ENCODE measurements around the gene UNC45A.
A peak's percentile ranks its signal among the peaks of the same experiment; 100 is the strongest.
"Not testable (repeated sequence)": the region's sequence is repeated elsewhere in the genome, so short reads cannot be mapped to it uniquely, and the experiment has no call there.

Gene UNC45A

GRCh38 chr15:90915808-90916440, 19.2 kb upstream of the UNC45A start:
- DNase-seq (ENCODE audit: low read depth in 2 of 3, low spot score in 2 of 3), result no peak

- no peak for DNase-seq (ENCODE audit: low read depth in 2 of 3, low spot score in 2 of 3)
Measured at GRCh38 chr15:90916461-90916860, 18.6 kb upstream of the UNC45A start.

- no peak for DNase-seq (ENCODE audit: low read depth in 2 of 3, low spot score in 2 of 3)
Measured at GRCh38 chr15:90917569-90917968, 17.5 kb upstream of the UNC45A start.

DNA sequence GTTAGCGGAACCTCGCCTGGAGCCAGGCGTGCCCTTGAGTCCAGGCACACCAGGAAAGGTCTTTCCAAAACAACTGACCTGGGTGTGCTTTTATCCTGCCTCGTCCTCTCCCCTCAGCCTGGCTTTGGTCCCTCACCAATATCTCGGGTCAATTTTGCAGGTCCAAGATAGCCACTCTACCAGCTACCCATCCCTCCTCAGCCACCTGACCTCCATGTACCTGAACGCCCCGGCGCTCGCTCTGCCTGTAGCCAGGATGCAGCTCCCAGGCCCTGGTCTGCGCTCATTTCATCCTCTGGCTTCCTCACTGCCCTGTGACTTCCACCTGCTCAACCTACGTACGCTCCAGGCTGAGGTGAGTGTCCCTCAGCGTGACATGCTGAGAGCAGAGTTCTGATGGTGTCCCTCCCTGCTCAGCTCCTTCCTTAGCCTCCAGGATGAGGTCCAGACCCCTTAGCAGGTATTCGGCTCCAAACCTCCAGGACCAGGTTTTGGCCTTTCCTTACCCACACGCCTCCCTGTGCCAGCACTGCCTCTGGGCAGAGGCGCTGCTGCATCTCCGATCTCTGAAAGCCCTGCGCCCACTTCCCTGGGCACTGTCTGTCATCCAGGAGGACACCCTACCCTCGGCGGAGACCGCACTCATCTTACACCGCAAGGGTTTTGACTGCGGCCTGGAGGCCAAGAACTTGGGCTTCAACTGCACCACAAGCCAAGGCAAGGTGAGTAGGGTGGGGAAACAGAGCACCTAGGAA, 16.9 kb upstream of the UNC45A start:
- DNase-seq (ENCODE audit: low read depth in 2 of 3, low spot score in 2 of 3), result no peak

DNA sequence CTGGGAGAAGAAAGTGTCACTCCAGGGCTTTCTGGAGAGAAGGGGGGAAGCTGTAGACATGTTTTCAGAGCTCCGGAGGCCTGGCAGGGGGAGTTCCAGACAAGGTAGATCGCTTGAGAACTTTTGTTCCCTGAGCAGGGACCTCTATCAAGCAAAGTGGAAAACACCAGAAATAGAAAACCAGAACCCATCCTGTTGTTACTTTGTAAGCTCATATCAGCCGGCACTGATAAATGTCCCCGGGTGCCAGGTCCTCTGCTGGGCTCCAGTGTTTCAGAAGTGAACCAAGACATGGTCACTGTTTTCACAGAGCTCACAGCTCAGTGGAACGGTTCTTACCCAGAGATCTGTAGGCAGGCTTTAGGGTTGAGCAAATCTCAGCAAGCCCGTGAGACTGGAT, 16.2 kb upstream of the UNC45A start:
- DNase-seq (ENCODE audit: low read depth in 2 of 3, low spot score in 2 of 3), result no peak

- DNase-seq (ENCODE audit: low read depth in 2 of 3, low spot score in 2 of 3), result no peak
Measured at GRCh38 chr15:90921887-90922286, 13.2 kb upstream of the UNC45A start.

- DNase-seq (ENCODE audit: low read depth in 2 of 3, low spot score in 2 of 3), result not testable (repeated sequence)
Measured at GRCh38 chr15:90922712-90923322, 12.3 kb upstream of the UNC45A start.

DNA sequence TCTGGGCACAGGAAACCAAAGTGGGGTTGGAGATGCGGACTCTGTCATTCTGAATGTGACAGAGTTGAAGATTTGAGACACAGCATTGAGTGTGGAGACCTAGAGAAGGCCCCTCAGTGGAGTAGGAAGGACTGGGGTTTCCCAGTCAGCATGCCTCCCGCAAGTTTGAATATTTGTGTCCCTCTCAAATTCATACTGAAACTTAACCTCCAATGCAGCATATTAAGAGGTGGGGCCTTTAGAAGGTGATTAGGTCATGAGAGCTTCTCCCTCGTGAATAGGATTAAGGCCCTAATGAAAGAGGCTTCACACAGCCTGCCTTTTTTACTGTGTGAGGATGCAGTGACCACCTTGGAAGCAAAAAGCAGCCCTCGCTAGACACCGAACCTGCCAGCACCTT, 10.7 kb upstream of the UNC45A start:
- DNase-seq (ENCODE audit: low read depth in 2 of 3, low spot score in 2 of 3), result no peak

- not testable (repeated sequence) for DNase-seq (ENCODE audit: low read depth in 2 of 3, low spot score in 2 of 3)
Measured at GRCh38 chr15:90926766-90927165, 8.3 kb upstream of the UNC45A start.

DNA sequence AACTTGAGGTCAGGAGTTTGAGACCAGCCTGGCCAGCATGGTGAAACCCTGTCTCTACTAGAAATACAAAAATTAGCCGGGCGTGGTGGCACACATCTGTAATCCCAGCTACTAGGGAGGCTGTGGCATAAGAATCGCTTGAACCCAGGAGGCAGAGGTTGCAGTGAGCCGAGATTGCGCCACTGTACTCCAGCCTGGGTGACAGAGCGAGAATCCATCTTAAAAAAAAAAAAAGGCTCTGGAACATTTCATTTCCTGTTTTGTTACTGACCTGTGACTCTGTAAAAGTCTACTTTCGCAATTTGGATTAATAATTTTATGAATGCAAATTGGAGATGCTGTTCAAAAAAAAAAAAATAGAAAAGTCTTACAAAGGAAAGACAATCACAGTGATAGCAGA, 7.0 kb upstream of the UNC45A start:
- not testable (repeated sequence) for DNase-seq (ENCODE audit: low read depth in 2 of 3, low spot score in 2 of 3)

DNA sequence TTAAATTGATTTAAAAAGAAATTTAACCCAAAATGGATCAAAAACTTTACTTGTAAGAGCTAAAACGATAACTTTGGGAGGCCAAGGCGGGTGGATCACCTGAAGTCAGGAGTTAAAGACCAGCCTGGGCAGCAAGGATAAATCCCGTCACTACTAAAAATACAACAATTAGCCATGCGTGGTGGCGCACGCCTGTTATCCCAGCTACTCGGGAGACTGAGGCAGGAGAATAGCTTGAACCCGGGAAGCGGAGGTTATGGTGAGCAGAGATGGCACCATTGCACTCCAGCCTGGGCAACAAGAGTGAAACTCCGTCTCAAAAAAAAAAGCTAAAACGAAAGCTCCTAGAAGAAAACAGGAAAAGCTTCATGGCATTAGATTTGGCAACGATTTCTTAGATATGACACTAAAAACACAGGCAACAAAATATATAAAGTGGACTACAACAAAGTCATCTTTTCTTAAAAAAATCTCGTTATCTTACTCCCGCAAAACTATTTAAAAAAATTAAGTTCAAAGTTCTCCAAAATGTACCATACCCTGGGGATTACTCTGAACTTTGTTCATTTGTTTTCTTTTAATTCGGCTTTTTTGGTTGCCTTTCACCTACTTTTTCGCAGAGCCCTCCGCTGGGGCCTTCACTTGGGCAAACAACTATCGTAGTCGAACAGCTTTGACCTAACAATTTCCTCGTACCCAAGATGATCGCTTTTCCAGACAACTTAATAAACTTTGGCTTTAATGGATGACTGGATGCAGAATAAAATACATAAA, 5.7 kb upstream of the UNC45A start:
- no peak for DNase-seq (ENCODE audit: low read depth in 2 of 3, low spot score in 2 of 3)

GRCh38 chr15:90930861-90931574, 4.1 kb upstream of the UNC45A start:
- DNase-seq (ENCODE audit: low read depth in 2 of 3, low spot score in 2 of 3), result no peak

GRCh38 chr15:90931575-90931827, 3.6 kb upstream of the UNC45A start:
- DNase-seq (ENCODE audit: low read depth in 2 of 3, low spot score in 2 of 3), result no peak

GRCh38 chr15:90931828-90932659, 3.0 kb upstream of the UNC45A start, which contains the start of gene HDDC3:
TSS of gene HDDC3 (minus strand) at chr15:90932549. CDS start at chr15:90932540, 9 bp downstream.
- DNase-seq (ENCODE audit: low read depth in 2 of 3, low spot score in 2 of 3), result peak; percentile 73 to 95 (median 90)

DNA sequence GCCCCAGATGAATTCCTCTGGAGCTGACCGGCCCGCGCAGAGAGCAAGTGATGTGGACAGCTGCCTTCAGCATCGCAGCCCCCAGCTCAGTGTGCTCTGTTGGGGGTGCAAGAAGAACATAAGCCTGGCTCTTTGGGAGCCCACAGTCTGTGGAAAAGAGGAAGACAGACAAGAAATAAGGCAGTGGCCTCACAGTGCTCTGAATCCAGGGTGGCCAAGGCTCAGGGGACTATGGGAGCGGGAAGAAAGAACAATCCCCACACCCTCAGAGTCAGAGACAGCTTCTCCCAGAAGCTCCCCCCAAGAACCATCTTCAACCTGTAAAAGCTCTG, 2.5 kb upstream of the UNC45A start:
- no peak for DNase-seq (ENCODE audit: low read depth in 2 of 3, low spot score in 2 of 3)

DNA sequence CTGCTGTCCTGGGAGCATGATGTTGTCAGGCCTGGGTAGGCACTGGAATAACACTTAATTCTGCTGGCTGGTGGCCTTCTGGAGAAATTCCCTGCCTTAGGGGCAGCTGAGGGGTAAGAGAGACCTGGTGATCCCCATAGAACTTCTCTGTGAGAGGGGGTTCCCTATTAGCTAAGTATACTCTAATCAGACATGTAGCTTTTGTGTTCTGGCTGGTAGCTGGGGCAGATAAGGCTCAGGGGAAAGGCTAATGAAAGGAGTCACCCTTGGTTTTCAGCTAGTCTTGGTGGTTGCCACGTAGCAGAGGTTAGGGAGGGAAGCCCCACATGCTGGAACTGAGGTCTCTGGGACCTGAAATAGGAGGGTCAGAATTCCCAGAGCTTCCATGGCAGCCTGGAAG, 1.8 kb upstream of the UNC45A start:
- DNase-seq (ENCODE audit: low read depth in 2 of 3, low spot score in 2 of 3), result no peak

DNA sequence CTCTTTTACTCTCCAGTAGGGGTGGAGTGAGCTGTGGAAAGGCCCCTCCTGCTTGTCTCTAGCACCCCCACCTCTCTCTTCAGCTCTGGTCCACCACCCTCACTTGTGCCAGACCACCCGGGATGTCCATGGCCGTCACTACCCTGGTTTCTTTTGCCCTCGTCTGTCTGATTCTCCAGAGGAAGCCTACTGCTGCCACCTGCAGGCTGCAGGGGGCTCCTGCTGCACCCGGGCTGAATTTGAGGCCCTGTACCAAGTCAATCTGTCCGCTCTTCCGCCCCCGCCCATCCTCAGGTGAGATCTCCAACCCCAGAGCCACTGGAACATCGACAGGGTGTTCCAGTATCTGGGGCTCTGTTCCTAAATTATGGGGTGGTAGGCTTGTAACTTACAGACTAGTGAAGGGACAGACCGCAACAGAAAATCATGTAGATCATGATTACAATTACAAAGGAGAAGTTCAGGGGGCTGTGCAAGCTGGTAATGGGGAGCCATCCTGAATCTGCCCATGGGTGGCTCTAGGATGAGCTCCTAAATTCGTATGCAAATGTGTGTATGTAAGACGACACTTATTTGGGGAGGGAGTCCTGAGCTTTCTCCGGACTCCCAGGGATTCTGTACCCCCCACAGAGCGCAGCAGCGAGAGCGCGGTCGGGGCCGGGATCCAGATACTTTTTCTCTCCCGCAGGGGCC, 683 bp upstream of the UNC45A start:
- DNase-seq (ENCODE audit: low read depth in 2 of 3, low spot score in 2 of 3), result peak; percentile 63 to 74 (median 73)

DNA sequence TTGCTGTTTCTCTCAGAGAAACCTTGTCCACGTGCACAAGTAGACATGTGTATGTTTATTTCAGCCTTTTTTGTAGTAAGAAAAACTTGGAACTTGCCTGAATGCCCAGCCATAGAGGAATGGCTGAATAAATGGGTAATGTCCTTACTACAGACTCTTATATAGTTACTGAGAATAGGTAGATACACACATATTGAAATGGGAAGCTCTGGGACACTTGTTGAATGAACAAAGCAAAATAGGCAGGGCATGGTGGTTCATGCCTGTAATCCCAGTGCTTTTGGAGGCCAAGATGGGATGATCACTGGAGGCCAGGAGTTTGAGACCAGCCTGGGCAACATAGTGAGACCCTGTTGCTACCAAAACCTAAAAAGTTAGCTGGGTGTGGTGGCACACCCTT, 1.7 kb downstream of the UNC45A start:
- no peak for DNase-seq (ENCODE audit: low read depth in 2 of 3, low spot score in 2 of 3)

- DNase-seq (ENCODE audit: low read depth in 2 of 3, low spot score in 2 of 3), result no peak
Measured at GRCh38 chr15:90938261-90938660, 3.2 kb downstream of the UNC45A start.

DNA sequence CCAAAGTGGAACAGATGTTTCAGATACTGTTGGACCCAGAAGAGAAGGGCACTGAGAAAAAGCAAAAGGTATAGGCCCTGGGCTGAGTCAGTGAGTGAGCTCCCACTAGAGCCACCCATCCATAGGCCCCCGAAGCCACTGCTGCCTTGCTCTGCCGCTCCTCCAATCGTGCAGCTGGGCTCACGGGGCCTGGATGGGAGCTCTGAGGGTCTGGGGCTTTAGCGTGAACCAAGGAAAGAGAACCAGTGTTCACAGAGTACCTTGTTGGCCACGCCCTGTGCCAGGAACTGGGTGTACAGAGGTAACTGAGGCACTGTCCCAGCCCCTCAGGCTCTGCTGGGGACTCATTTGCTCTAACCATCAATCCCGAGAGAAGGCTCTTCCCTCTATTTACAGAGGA, 4.7 kb downstream of the UNC45A start:
- no peak for DNase-seq (ENCODE audit: low read depth in 2 of 3, low spot score in 2 of 3)
